ENCODE measurements around the gene NECTIN3.

The NECTIN3 gene

DNA sequence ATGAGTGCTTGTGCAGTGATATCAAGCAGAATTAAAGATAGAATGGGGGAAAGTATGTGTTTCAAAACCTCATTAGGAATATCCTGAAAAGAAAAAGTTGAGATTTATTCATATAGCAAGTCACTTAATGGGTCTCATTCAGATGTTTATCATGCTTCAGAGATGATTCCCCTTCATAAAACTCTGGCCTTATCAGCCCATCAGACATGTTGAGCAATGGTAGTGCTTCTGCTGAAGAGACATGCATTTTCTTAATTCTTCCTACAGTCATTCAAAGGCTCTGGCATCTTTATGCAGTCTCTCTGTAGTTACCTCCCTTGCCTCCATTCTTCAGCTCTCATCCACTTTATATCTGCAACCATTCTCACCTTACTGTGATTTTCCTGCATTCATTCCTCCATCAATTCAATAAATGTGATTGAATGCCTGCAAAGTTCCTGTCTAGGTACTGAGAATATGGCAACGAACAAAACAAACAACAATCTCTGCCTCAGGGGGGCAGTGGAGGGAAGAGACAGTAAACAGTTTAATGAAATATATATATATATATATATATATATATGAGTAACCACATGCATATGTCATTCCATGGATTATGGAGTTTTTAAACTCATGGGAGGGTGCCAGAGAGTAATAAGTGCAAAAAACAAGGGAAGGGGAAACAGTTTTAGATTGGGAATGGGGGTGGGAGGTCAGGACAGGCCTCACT lies 138.5 kb downstream of the NECTIN3 start:
- DNase-seq (ENCODE audit: low read depth) = no peak

DNA sequence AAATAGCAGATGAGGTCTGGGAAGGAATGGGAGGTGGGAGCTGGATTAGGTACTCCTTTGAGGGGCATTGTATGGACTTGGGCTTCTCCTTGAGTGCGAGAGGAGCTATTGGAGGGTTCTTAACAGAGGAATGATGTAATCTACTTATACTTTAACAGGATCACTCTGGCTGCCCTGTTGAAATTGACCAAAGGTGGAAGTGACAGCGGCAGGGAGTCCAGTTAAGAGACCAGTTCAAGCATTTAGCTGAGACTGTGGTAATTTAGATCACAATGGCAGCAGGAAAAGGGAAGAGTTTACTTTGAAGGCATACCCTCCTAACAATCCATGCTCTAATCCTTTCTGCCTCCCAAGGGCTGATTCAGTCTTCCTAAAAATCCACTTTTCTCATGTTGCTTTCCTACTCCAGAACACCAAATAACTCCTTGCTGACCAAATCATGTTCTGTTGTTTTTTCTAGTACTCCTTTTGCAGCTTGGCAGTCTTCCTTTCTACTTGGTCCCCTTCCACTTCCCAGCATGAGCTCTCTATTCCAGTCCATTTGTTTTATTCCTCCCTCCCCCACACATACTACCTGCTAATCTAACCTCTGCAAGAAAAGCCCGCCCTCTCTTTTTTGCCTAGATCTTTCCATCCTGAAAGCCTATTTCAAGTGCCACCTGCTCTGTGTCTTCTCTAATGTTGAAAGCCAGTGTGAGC lies 139.4 kb downstream of the NECTIN3 start:
- no peak for DNase-seq (ENCODE audit: low read depth)

DNA sequence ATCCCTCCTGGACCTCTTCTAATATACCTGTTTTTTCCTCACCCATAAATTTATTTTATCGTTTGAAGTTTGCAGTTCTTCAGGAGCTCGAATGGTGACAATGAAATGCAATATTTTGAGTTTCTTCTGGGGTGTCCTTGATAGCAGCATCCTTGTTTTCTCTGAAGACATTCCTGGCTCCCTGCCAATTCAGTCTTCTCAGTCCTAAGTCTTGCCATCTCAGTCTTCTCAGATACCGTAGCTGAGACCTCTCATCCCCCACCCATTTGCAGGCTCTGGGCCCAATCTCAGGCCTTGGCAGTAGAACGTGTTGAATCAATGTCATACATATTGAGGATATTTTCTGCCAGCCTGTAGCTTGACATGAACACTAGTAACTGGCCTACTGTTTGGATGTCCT lies 140.9 kb downstream of the NECTIN3 start:
- DNase-seq (ENCODE audit: low read depth) = no peak

DNA sequence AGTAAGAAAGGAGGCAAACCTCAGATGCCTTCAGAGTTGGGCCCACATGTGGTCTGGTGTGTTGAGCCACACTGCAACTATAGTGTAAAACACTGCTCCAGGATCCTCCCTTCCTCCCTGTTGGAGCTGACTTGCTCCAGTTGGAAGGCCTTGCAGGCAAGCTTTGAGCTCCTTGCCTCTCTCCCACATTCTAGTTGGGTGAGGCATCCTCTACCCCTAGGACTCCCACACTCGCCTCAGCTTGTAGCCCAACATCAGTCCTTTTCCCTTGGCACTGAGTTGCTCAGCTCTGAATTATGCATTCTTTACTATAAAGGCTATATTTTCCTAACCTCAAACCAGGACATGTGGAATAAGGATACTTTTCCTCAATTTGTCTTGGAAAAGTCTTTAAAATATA lies 143.9 kb downstream of the NECTIN3 start:
- DNase-seq (ENCODE audit: low read depth) = no peak

DNA sequence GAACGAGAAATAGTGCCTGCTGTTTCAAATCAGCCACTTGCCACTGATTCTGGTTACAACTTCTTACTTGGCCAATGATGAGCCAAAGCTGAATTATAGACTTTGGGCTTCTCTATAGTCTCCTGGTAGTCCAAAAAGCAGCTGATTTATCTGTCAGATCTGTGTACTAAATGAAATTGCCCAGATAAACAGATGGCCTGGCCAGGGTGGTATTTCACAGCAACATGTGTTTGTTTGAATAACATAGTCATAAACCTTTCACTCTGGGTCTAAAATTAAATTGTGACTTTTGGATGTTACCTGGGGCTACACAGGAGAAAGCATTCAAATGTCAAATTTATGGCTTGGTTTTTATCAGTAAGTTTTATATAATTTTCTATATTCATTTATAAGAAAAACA lies 147.0 kb downstream of the NECTIN3 start:
- DNase-seq (ENCODE audit: low read depth) = no peak

DNA sequence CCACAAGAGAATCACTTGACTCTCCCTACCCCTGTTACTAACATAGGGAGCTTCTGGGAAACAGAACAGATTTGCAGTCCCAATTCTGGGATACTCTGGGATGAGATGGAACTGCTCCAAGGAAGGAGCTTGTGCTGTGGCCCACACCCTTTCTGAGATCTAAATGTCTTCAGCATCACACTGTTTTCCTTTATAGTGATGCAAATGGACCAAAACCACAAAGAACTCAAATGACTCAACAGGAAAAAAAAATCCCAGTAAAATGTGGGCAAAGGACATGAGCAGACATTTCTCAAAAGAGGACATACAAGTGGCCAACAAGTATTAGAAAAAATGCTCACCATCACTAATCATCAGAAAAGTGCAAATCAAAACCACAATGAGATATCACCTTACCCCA lies 155.6 kb downstream of the NECTIN3 start:
- no peak for DNase-seq (ENCODE audit: low read depth)

DNA sequence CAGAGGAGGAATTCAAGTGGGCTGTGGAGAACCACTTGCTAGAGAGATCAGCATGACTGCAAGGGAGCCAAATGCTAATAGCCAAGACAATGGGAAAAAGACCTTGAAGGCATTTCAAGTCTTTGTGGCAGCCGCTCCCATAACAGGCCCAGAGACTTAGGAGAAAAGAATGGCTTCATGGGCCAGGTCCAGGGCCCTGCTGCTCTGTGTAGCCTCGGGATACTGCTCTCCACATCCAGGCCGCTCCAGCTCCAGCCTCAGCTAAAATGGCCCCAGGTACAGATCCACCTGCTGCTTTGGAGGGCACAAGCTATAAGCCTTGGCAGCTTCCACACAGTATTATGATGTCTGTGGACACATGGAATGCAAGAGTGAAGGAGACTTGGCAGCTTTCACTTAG lies 157.7 kb downstream of the NECTIN3 start:
- no peak for DNase-seq (ENCODE audit: low read depth)

DNA sequence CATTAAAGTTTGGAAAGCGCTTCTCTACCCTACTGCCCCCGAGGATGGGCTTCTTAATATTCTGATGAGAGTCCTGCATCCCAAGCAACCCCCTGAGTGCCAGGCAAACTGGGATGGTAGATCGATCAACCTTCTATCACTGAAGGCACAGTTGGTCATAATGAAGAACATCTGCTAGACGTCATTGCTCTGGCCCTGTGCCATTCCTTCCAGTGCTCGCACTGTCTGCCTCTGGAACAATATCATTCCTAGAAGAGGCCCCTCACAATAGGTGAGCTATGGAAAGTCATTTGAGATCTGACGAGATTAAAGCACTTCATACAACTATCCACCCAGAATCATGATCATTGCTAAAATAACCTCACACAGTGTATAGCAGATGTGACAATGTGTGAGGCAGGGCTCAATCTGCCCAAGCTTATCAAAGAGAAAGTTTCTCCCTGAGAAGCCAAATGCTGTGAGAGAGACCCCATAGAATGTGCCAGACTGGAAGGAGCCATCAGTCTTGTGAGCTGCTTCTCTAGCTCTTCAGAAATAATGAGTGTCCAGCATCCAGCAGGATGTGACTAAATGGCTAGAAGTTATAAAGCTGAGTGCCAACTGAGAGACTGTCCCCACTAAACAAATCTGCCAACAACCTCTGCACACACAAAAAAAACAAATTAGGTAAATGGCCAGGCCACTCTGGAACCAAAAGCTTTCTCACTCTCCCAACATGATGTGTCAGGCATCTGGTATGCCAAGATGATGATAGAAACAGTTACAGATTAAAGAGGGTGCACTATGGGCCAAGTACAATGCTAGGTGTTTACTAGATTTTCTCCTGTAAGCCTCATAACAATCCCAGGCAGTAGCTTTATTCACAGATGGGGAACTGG lies 165.5 kb downstream of the NECTIN3 start:
- no peak for DNase-seq (ENCODE audit: low read depth)

DNA sequence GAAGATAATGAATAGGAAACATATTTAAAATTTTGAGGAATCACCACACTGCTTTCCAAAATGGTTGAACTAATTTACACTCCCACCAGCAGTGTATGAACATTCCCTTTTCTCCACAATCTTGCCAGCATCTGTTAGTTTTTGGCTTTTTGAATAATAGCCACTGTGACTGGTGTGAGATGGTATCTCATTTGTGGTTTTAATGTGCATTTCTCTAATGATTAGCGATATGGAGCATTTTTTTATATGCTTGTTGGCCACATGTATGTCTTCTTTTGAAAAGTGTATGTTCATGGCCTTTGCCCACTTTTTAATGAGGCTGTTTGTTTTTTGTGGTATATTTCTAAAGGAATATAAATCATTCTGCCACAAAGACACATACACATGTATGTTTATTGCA lies 166.3 kb downstream of the NECTIN3 start:
- DNase-seq (ENCODE audit: low read depth) = no peak

DNA sequence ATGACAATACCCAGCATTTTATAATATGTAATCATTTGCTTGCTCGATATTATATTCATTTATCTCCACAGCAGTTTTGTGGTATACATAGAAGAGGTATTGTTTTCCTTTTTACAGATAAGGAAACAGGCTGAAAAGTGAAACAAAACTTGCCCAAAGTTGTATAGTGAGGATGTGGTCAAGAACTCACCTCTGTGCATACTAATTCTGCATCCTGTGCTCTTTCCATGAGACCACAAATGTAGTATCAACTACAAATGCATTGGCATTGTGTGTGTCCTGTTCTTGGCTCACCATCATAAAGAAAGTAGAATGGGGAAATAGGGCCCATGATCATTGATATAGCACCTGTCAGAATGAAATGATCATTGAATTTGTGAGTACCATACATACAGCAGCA lies 167.3 kb downstream of the NECTIN3 start:
- no peak for DNase-seq (ENCODE audit: low read depth)

DNA sequence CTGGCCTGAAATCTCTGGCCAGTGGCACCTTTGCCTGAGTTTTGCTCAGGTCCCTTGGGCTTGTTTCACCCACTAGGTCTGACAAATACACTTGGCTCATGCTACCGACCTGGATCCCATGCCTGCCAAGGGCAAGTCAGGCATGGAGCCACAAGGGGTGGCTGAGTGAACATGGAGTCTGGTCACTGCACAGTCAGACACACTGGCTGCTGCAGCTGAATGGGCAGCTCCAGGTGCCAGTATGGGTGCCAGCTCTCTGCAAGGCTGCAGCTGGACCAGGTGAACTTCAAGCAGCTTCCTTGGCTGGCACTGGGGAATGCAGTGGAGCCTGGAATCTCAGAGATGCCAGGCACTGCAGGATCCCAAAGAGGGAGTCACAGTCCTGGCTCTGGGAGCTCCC lies 170.3 kb downstream of the NECTIN3 start:
- no peak for DNase-seq (ENCODE audit: low read depth)

All from stimulated activated CD8-positive, alpha-beta memory T cell treated with anti-CD3 and anti-CD28 coated beads, Interleukin-7, amount 100 ng/mL, for 24 hours (primary cell).